K562 (cell line): ENCODE results near the gene RAB3GAP2. TPM values are rescaled to one million over a fixed set of nuclear protein-coding genes. Genes with fewer than 3 reads are reported as not detected.

ENCODE experiments used
- CBFB ChIP-seq: sonication (generic); formaldehyde crosslinking; IDR thresholded peaks from 2 replicates; pipeline ENCODE4 v1.4.0; 2020; ENCODE audit warnings: mild to moderate bottlenecking, missing genetic modification reagents
- EHMT2 ChIP-seq: fragments of 450-650 bp; IDR thresholded peaks from 2 replicates; pipeline ENCODE4 v1.6.1; 2018; ENCODE audit warnings: antibody characterized with exemption
- GABPB1 ChIP-seq: sonication (generic); formaldehyde crosslinking; IDR thresholded peaks from 2 replicates; pipeline ENCODE4 v1.8.0; 2022; ENCODE audit warnings: mild to moderate bottlenecking, missing genetic modification reagents
- KAT8 ChIP-seq: fragments of 450-650 bp; IDR thresholded peaks from 2 replicates; pipeline ENCODE4 v1.6.1; 2016; ENCODE audit warnings: low read depth, mild to moderate bottlenecking
- MBD2 ChIP-seq: sonication (generic); IDR thresholded peaks from 2 replicates; pipeline ENCODE4 v1.6.1; 2016; ENCODE audit warnings: low read depth, borderline replicate concordance
- NFE2L1 ChIP-seq: fragments of 450-650 bp; IDR thresholded peaks from 2 replicates; pipeline ENCODE4 v1.6.1; 2016; ENCODE audit warnings: missing genetic modification characterization, low read depth, mild to moderate bottlenecking, missing compliant biosample characterization, moderate library complexity, borderline replicate concordance
- NFYB ChIP-seq: IDR thresholded peaks from 2 replicates; pipeline ENCODE4 v1.6.1; 2011; ENCODE audit warnings: mild to moderate bottlenecking, moderate library complexity; ENCODE audit not compliant: insufficient read length; ENCODE audit errors: extremely low read depth
- SNRNP70 ChIP-seq: fragments of 200-400 bp; formaldehyde crosslinking; optimal IDR thresholded peaks from 2 replicates; pipeline ENCODE3; 2017; ENCODE audit warnings: low read depth, low read length
- TFAP4 ChIP-seq: sonication (generic); formaldehyde crosslinking; IDR thresholded peaks from 2 replicates; pipeline ENCODE4 v1.8.0; 2022; ENCODE audit warnings: missing genetic modification reagents, mild to moderate bottlenecking, moderate library complexity, borderline replicate concordance
- VEZF1 ChIP-seq: fragments of 200-800 bp; sonication (Bioruptor generic); IDR thresholded peaks from 2 replicates; pipeline ENCODE4 v1.6.1; 2017; ENCODE audit warnings: missing genetic modification characterization, missing compliant biosample characterization
- ZBTB49 ChIP-seq: sonication (generic); formaldehyde crosslinking; IDR thresholded peaks from 2 replicates; pipeline ENCODE4 v1.8.0; 2022; ENCODE audit warnings: missing genetic modification reagents, mild to moderate bottlenecking, borderline replicate concordance
- ZFP91 ChIP-seq: sonication (generic); formaldehyde crosslinking; IDR thresholded peaks from 2 replicates; pipeline ENCODE4 v1.8.0; 2022; ENCODE audit warnings: mild to moderate bottlenecking, missing genetic modification reagents
- polyA plus RNA-seq, 8 experiments: library from polyadenylated mRNA; depleted of rRNA in 4 of 8; stranded (reverse) in 5 of 8; unstranded in 3 of 8; fragments of >200 nt; fragmentation: Nextera tagmentation in 2 of 8; fragmentation: Illumina TruSeq in 1 of 8; extraction: Ambion mirVana in 2 of 8; extraction: Trizol in 1 of 8; gene quantifications; 2 replicates each; pipeline versions ENCODE4 v1.2.1 to v1.2.3, GENCODE V29; 2011 to 2014; ENCODE audit warnings: inconsistent platforms in 1 of 8, missing spikeins in 1 of 8
- total RNA-seq, 7 experiments: library from RNA; depleted of rRNA in 6 of 7; stranded (reverse); fragments of >200 nt in 6 of 7; fragmentation: Illumina TruSeq in 2 of 7; extraction: Trizol in 2 of 7; gene quantifications; 2 replicates each; pipeline versions ENCODE4 v1.2.1 to v1.2.3, GENCODE V29; 2011 to 2021; ENCODE audit warnings: low replicate concordance in 1 of 7
- TF ChIP-seq, protein P1 (sequence below): fragments of 450-650 bp; conservative IDR thresholded peaks from 2 replicates; pipeline ENCODE4 v1.6.1; 2016; ENCODE audit warnings: missing genetic modification characterization, low read depth, mild to moderate bottlenecking, missing compliant biosample characterization, moderate library complexity

Gene RAB3GAP2
- total and polyA plus RNA-seq, 9 of the 15 experiments (the other 6 are each of a cell fraction or from before 2014, with no cell fraction given) = 14.1 to 69.1 (median 32.2) TPM

DNA sequence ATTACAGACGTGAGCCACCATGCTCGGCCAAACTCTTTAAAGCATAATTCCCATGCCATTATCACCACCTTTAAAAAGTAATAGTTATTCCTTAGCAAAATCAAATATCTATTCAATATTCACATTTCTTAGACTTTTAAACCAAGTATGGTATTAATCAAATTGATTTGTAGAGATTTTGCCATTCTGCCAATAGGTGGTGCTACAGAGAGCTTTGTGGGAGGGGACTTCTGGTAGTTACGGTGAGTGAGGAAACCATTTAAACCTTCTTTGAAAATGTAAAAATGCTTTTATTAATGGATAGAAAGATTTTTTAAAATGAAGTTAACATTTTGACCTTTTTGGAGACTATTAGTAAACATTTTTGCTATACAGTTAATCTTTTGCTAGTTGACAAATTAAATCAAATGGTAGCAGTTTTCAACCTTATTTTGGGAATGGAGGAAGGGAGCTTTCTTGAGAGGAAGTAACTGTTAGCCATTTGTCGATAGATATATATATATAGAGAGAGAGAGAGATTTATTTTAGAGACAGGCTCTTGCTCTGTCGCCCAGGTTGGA, 159.0 kb downstream of the RAB3GAP2 start (continued):
- TF ChIP-seq ZBTB49 (no peak), MBD2 (no peak), KAT8 (no peak), TFAP4 (CRISPR knock-in tag) (no peak), NFYB (no peak), EHMT2 (no peak), GABPB1 (CRISPR knock-in tag) (no peak), SNRNP70 (no peak), ZFP91 (CRISPR knock-in tag) (no peak), NFE2L1 (tag) (no peak), CBFB (CRISPR knock-in tag) (no peak), VEZF1 (0 out of 2 replicates have a peak, but pooled peaks have one; percentile 15)
- TF ChIP-seq, protein P1, sequence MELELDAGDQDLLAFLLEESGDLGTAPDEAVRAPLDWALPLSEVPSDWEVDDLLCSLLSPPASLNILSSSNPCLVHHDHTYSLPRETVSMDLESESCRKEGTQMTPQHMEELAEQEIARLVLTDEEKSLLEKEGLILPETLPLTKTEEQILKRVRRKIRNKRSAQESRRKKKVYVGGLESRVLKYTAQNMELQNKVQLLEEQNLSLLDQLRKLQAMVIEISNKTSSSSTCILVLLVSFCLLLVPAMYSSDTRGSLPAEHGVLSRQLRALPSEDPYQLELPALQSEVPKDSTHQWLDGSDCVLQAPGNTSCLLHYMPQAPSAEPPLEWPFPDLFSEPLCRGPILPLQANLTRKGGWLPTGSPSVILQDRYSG (tag) = no peak
